Stimulated activated CD4-positive, alpha-beta T cell treated with anti-CD3 and anti-CD28 coated beads, Interleukin-15, amount 100 ng/mL, for 1 hour (primary cell): ENCODE results near the gene LANCL2.
"Not testable (repeated sequence)": the region's sequence is repeated elsewhere in the genome, so short reads cannot be mapped to it uniquely, and the experiment has no call there.

Source experiments
- DNase-seq, 2 donors: peaks; one replicate each; pipeline ENCODE4 v3.0.0-alpha.2; 2020; ENCODE audit warnings: low read depth in 1 of 2, low spot score in 1 of 2

The LANCL2 gene

GRCh38 chr7:55469271-55469681 is 104.1 kb downstream of the LANCL2 start:
- DNase-seq, result no peak

GRCh38 chr7:55469721-55470120 is 104.6 kb downstream of the LANCL2 start:
- DNase-seq, result no peak

DNA sequence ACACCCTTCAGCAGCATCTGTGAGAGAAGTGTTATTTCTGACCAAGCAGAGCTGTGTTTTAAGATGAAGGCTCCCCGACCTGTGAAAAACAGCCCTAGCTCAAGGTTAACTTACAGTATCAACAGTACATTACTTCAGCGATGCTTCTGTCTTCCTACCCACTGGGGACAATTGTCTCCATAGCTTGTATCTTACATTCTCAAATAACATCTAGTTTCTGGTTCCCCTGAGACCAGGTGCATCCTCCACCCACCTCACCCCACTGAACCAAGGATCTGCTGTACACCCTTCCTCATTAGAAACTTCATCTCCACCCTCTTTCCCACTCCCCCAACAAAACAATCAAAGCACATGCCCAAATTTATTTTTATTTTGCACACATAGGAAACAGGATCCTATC is 105.1 kb downstream of the LANCL2 start:
- no peak for DNase-seq

DNA sequence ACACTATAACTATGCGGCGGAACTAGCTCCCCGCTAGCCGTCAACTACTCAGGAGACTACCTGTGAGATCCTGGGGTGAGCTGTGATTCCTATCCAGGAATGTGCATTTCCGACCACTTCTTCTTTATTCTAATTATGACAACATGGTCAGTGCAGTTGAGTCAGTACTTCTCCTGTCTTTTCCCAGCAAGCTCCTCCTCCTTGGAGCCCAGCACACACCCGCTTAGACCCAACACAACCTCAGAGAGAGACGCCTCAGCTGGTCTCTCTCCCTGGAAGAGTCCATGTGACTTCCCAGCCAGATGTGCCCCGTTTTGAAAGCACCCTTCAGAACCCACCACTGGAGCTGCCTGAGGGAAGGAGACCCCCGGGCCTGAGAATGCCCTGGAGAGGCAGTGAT is 106.5 kb downstream of the LANCL2 start:
- not testable (repeated sequence) for DNase-seq

GRCh38 chr7:55472406-55472805 is 107.3 kb downstream of the LANCL2 start:
- not testable (repeated sequence) for DNase-seq

DNA sequence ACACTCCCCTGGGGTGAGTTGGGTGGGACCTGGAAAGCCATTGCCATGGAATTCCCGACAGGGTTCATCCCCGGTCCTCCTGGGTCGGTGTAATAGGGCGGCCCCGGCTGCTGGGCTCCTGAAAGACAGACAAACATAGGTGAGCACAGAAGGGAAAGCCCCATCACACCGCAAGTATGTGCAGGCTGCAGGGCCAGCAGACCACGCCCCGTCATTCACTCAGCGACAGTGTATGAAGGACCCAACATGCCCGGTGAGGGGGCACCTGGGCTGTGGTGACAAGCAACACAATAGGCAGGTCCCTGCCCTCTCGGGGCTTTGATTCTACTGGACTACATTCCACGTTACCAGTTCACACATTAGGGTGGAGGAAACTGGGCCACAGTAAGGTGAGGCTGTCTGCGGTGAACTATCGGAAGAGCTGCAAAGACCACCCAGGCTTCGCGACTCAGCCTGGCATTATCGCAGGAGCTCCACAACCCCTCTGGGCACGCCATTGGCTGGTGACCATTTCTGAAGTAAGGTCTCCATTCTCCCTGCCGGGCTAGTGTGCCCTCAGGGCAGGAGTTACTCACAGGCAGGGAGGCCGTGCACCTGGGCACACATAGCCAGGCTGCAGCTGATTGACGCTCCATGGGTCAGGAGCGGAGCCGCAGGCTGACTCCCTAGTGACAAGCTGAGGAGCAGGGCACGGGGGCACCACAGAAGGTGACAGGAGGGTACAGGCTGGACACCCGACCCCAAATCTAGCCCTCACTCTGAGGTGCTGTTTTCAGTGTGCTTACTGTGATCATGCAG is 108.0 kb downstream of the LANCL2 start:
- DNase-seq, result no peak

- no peak for DNase-seq
Measured at GRCh38 chr7:55473932-55474331, 108.8 kb downstream of the LANCL2 start.

GRCh38 chr7:55474944-55475854 is 110.1 kb downstream of the LANCL2 start:
- DNase-seq, result no peak

DNA sequence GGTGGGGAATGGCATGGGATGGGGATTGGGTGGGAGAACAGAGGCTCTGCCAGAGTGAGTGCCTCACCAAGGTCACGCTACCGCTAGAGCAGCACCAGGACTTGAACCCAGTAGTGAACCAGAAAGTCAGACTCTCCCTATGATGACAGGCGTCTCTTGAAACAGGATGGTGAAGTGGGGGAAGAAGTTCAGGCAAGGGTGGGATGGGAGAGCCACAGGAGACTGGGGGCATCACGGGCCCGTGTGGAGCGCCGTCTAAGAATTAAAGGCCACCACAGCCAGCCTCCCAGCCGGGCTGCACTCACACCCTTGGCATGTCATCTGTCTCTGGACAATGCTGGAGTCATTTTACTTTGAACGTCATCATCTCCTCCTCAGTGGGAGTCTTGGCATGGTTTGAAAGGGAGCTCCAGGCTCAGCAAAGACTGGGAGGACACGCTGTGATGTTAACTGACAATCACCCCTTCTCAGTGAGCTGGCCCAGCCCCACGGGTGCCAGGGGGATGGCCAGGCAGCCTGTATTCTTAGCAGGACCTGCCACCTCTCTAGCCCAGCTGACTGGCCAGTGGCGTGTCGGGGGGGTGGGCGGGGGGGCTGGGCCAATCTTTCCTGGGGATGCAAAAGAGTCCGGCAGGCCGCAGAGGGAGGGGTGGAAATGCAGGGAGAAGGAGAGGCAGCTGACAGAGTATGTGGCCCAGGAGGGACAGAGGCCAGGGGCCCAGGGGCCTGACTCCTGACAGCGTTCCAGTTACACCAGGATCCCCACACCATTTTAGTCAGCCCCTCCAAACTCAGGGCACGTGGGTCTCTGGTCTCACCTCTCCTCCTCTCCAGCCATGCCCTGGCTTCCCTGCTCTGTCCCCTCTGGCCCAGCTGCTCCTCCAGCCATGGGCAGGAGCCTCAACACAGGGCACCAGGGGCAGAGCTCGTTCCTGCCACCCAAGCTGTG is 111.0 kb downstream of the LANCL2 start:
- no peak for DNase-seq

DNA sequence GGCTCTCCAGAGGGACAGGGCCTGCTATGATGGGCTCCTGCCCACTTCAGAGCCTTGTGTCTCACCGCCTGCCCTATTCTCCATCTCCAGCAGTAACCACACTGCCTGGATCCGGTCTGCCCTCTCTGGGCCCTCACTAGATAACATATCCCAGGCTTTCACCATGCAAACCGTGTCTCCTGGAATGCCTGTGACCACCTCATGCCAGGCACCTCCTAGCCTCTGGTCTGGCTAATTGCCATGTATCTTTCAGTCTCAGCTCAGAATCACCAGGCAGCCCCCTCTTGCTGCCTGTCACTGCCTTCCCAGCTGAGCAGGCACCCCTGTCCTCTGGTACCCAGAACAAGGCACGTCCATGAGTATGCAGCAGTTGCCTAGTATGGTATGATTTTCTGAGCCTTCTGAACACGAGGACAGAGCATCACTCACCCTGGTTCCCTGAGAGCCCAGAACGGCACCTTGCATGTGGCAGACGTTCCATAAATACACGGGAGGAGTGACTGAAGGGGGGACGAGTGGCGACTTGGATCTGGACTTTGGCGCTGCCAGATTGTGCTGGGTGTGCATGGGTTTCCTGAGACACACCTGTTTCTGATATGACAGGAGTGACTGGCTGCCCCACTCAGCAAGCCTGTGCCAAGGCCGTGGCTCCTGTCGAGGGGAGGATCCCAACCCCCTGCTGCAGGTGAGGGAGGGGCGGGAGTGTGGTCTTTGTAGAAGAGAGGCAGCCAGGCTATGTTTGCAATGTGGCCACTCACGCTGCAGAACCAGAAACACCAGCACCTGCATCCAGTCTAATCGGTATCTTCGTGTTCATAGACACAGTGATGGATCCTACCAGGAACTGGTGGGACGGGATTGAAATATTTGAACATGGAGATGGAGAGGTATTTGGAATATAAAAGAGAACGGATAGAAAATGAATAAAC is 112.0 kb downstream of the LANCL2 start:
- no peak for DNase-seq

DNA sequence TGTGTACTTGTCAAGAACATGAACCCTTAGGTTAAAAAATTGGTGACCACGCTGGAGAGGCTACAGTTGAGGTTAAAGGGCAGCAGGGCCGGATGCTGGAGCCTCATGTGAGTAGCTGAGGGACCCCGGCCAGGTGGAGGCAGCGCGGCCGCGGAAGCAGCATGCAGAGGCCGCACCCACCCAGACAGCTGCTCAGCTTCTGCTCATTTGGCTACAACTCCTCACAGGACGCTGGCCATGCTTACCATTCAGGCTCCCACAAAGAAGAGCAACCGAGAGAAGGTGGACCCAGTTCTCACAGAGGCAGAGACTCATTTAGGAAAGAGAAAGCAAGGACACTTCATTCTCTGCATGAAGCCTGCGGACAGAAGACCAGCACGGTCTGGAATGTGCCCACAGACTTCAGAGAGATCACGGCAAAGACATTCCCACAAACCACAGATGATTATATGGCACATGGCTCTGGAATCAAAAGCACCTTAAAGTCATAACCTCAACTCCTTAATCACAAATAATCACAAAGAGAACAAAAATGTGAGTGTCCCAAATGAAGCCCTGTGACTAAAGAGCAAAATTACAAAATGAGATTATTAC is 112.7 kb downstream of the LANCL2 start:
- DNase-seq, result no peak

DNA sequence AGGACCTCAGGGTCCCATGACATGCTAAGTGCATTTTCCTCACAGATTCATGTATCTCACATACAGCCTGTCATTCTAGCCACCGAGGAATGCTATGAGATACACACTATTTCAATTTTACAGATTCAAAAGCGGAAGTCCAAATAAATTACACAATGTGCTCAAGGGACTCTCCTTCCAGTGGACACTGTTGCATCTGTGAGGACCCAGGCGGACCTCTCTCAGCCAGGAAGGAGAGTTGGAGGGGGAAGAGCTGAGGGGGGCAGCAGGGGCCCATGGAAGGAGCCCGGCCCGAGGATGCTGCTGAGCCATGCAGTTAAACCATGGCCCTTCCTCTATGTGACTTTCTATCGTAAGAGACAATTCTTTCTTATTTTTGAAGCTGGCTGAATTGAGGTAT is 113.6 kb downstream of the LANCL2 start:
- no peak for DNase-seq

DNA sequence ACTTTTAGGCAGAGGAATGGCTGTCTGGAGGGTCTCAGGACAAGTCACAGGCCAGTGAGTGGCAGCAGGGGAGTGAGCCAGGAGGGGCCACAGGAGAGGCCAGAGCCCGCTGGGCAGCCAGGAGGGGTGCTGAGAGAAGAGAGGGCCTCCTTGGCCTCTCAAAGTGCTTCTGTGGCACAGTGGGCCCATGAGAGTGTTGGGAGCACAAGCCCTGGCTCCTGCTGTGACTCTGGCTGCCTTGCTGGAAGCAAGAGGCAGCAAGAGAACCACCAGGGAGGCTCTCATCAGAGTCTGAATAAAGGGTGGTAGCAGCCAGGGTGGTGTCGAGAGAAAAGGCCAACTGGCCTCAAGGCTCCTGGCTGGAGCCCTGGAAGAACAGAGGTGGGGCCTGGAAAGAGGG is 116.0 kb downstream of the LANCL2 start:
- no peak for DNase-seq

GRCh38 chr7:55483046-55483445 is 117.9 kb downstream of the LANCL2 start:
- no peak for DNase-seq
